MM.1S (cell line): Measurements from ENCODE around the gene SPAG16.

Experiments used
- DNase-seq: peaks from one replicate; pipeline ENCODE4 v3.0.0-alpha.2; 2015
- H2AFZ ChIP-seq: fragments of 300-600 bp; sonication (generic); 2 replicates; pipeline ENCODE4 v1.6.0; 2016; ENCODE audit warnings: antibody characterized with exemption, low read length
- H3F3A ChIP-seq: fragments of 300-600 bp; sonication (generic); 2 replicates; pipeline ENCODE4 v1.6.1; 2016; ENCODE audit warnings: mild to moderate bottlenecking, antibody characterized with exemption, low read length, moderate library complexity, mixed read lengths; ENCODE audit not compliant: insufficient read depth
- H3K27ac ChIP-seq: fragments of 300-600 bp; sonication (generic); 2 replicates; pipeline ENCODE4 v1.5.1; 2016; ENCODE audit warnings: mild to moderate bottlenecking, low read length
- H3K27me3 ChIP-seq: fragments of 300-600 bp; sonication (generic); replicated peaks from 2 replicates; pipeline ENCODE4 v1.6.0; 2016; ENCODE audit warnings: low read length; ENCODE audit not compliant: insufficient read depth
- H3K36me3 ChIP-seq: fragments of 300-600 bp; sonication (generic); replicated peaks from 2 replicates; pipeline ENCODE4 v1.6.1; 2016; ENCODE audit warnings: mild to moderate bottlenecking, low read length, mixed read lengths; ENCODE audit not compliant: insufficient read depth
- H3K4me1 ChIP-seq: fragments of 300-600 bp; sonication (generic); 2 replicates; pipeline ENCODE4 v1.6.1; 2016; ENCODE audit warnings: low read length, mixed read lengths
- H3K4me2 ChIP-seq: fragments of 300-600 bp; sonication (generic); 2 replicates; pipeline ENCODE4 v1.6.0; 2016; ENCODE audit warnings: low read depth, low read length
- H3K4me3 ChIP-seq: fragments of 300-600 bp; sonication (generic); 2 replicates; pipeline ENCODE4 v1.5.1; 2016; ENCODE audit warnings: low read length, mixed read lengths
- H3K79me2 ChIP-seq: fragments of 300-600 bp; sonication (generic); 2 replicates; pipeline ENCODE4 v1.6.1; 2016; ENCODE audit warnings: mixed run types, low read length, mixed read lengths
- H3K9ac ChIP-seq: fragments of 300-600 bp; sonication (generic); 2 replicates; pipeline ENCODE4 v1.6.1; 2016; ENCODE audit warnings: low read length, mixed read lengths
- H3K9me2 ChIP-seq: fragments of 300-600 bp; sonication (generic); replicated peaks from 2 replicates; pipeline ENCODE4 v1.6.1; 2016; ENCODE audit warnings: mild to moderate bottlenecking, low read length, mixed read lengths; ENCODE audit not compliant: insufficient read depth
- H3K9me3 ChIP-seq: fragments of 300-600 bp; sonication (generic); replicated peaks from 2 replicates; pipeline ENCODE4 v1.6.1; 2016; ENCODE audit warnings: mild to moderate bottlenecking, low read length, mixed read lengths; ENCODE audit not compliant: insufficient read depth
- H4K20me1 ChIP-seq: fragments of 300-600 bp; sonication (generic); 2 replicates; pipeline ENCODE4 v1.6.1; 2016; ENCODE audit warnings: mild to moderate bottlenecking, low read length, moderate library complexity, mixed read lengths; ENCODE audit not compliant: insufficient read depth
- EZH2 ChIP-seq: fragments of 300-600 bp; sonication (generic); optimal IDR thresholded peaks from 2 replicates; pipeline ENCODE3; 2017; ENCODE audit warnings: low read depth, mild to moderate bottlenecking, antibody characterized with exemption, low read length, mixed read lengths
- EZH2phosphoT487 ChIP-seq: fragments of 300-600 bp; sonication (generic); IDR thresholded peaks from 2 replicates; pipeline ENCODE4 v1.6.1; 2018; ENCODE audit warnings: antibody characterized with exemption, low read length
- TF ChIP-seq, protein P1 (sequence below): fragments of 300-600 bp; sonication (generic); IDR thresholded peaks from 2 replicates; pipeline ENCODE4 v1.5.1; 2016; ENCODE audit warnings: antibody characterized with exemption, low read length, mixed read lengths

The SPAG16 gene

DNA sequence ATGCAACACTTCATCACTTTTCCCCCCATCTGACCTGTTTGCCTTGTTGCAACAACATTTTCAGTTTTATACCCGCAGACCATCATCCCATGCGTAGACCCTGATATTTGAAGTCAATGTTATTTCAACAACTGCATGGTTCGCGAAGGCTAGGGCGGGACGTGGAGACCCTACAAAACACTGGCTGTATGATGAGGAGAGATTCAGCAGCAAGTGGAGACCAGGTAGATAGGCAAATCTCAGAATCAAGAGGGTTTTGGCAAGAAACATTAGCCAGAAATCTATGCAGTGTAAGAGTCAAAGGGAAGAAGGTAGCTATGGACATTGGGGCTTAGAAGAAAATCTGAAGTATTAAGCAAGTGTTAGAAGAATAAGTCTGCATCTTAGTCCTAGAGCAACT is 42.4 kb upstream of the SPAG16 start:
- Histone ChIP-seq H3K27ac (no peak overlapping the region), H3K36me3 (no peaks in the 10 kb centered on the region), H4K20me1 (no peaks in the 10 kb centered on the region), H3K27me3 (no peaks in the 10 kb centered on the region), H2AFZ (no peak overlapping the region), H3K4me1 (peaks cover 24% of the 10 kb centered on the region), H3F3A (peaks cover 14% of the 10 kb centered on the region), H3K9ac (no peak overlapping the region), H3K4me3 (no peak overlapping the region), H3K79me2 (no peaks in the 10 kb centered on the region), H3K4me2 (no peak overlapping the region), H3K9me2 (no peaks in the 10 kb centered on the region), H3K9me3 (no peaks in the 10 kb centered on the region)
- TF ChIP-seq, protein P1, sequence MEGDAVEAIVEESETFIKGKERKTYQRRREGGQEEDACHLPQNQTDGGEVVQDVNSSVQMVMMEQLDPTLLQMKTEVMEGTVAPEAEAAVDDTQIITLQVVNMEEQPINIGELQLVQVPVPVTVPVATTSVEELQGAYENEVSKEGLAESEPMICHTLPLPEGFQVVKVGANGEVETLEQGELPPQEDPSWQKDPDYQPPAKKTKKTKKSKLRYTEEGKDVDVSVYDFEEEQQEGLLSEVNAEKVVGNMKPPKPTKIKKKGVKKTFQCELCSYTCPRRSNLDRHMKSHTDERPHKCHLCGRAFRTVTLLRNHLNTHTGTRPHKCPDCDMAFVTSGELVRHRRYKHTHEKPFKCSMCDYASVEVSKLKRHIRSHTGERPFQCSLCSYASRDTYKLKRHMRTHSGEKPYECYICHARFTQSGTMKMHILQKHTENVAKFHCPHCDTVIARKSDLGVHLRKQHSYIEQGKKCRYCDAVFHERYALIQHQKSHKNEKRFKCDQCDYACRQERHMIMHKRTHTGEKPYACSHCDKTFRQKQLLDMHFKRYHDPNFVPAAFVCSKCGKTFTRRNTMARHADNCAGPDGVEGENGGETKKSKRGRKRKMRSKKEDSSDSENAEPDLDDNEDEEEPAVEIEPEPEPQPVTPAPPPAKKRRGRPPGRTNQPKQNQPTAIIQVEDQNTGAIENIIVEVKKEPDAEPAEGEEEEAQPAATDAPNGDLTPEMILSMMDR: no peak
- TF ChIP-seq EZH2phosphoT487: no peak
- no peak for TF ChIP-seq EZH2
- DNase-seq: no peak

DNA sequence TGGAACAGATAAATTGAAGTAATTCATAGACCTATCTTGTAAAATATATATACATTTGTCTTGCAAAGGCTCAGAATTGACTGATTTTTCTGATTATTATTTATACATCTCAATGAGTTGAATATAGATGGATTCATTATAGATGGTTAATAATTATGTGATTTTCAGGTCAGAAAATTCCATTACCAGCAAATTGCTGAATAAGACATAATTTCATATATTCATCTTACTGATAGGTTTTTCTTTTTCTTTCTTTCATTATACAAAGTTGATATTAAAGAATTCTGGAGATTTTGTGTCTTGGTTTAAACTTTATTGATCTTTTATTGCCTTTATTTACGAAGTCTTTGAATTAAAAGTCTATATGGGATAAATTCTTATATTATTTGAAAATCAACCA is 41.6 kb upstream of the SPAG16 start:
- H3K9ac ChIP-seq: no peak overlapping the region
- no peak overlapping the region for H3K4me3 ChIP-seq
- no peak for TF ChIP-seq EZH2phosphoT487
- peaks cover 24% of the 10 kb centered on the region for H3K4me1 ChIP-seq
- H3K79me2 ChIP-seq: no peaks in the 10 kb centered on the region
- no peaks in the 10 kb centered on the region for H3K36me3 ChIP-seq
- peak overlapping the region; percentile 75; the same call in 1 of the 2 replicates for H3K4me2 ChIP-seq
- H2AFZ ChIP-seq: no peak overlapping the region
- peaks cover 14% of the 10 kb centered on the region for H3F3A ChIP-seq
- no peak for DNase-seq
- no peaks in the 10 kb centered on the region for H3K9me2 ChIP-seq
- no peaks in the 10 kb centered on the region for H4K20me1 ChIP-seq
- no peaks in the 10 kb centered on the region for H3K9me3 ChIP-seq
- H3K27ac ChIP-seq: no peak overlapping the region; the same call in 1 of the 2 replicates
- H3K27me3 ChIP-seq: no peaks in the 10 kb centered on the region

DNA sequence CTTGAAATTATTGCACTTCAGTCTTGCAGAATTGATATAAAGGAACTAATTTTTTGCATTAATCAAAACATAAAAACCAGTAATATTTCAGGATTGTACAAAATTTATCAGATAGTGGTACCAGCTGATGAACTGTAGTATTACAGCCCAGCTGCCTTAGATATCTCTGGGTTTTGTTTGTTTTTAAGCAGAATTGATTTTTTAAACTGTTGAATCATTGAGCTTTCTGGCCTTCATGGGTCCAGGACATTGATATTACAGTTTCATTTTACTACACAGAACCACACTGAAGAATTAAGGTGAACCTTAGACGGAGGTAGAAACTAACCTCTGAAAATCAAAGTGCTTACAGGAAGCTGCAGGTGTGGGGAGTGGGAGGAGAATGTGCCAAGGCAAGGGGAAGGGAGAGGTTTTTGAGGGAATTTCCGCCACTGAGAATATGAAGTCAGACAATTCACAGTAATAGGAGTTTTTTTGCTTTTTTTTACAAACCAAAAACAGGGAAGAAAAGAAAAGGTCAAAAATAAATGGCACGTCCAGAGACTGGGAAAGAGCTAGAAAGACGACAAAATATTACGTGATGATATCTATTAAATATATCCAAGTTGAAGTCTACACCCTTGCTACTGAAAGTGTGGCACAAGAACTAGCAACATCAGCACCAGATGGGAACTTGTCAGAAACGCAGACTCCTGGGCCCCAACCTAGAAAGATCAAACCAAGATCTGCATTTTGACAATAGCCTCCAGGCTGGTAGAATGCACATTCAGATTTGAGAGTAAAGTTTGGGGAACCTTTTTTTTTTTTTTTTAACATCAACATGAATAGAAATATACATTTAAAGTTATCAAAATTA is 40.8 kb upstream of the SPAG16 start:
- no peaks in the 10 kb centered on the region for H3K9me2 ChIP-seq
- peak overlapping the region; percentile 5; the same call in 1 of the 2 replicates for H3K9ac ChIP-seq
- peak overlapping the region; percentile 75 for H3K4me2 ChIP-seq
- no peaks in the 10 kb centered on the region for H3K9me3 ChIP-seq
- H3K4me1 ChIP-seq: peaks cover 24% of the 10 kb centered on the region
- peak; percentile 78 for DNase-seq
- peak overlapping the region; percentile 57; the same call in 1 of the 2 replicates for H3K27ac ChIP-seq
- H3K36me3 ChIP-seq: no peaks in the 10 kb centered on the region
- peak overlapping the region; percentile 49 for H2AFZ ChIP-seq
- no peak for TF ChIP-seq EZH2
- TF ChIP-seq, protein P1: no peak
- no peak for TF ChIP-seq EZH2phosphoT487
- H4K20me1 ChIP-seq: no peaks in the 10 kb centered on the region
- H3K27me3 ChIP-seq: no peaks in the 10 kb centered on the region
- peak overlapping the region; percentile 40; the same call in 1 of the 2 replicates for H3K4me3 ChIP-seq
- H3F3A ChIP-seq: peaks cover 14% of the 10 kb centered on the region
- H3K79me2 ChIP-seq: no peaks in the 10 kb centered on the region
